ELF-1 (cell line): ENCODE data around the gene SLC4A3.

Source experiments
- DNase-seq: peaks from one replicate; pipeline ENCODE4 v3.0.0-alpha.2; 2016; ENCODE audit warnings: low read depth, low spot score

SLC4A3 gene

GRCh38 chr2:219627103-219628100, at the start of gene SLC4A3:
Gene SLC4A3 (plus strand): TSS chr2:219627630. CDS start chr2:219627993, 363 bp downstream.
- DNase-seq: no peak

DNA sequence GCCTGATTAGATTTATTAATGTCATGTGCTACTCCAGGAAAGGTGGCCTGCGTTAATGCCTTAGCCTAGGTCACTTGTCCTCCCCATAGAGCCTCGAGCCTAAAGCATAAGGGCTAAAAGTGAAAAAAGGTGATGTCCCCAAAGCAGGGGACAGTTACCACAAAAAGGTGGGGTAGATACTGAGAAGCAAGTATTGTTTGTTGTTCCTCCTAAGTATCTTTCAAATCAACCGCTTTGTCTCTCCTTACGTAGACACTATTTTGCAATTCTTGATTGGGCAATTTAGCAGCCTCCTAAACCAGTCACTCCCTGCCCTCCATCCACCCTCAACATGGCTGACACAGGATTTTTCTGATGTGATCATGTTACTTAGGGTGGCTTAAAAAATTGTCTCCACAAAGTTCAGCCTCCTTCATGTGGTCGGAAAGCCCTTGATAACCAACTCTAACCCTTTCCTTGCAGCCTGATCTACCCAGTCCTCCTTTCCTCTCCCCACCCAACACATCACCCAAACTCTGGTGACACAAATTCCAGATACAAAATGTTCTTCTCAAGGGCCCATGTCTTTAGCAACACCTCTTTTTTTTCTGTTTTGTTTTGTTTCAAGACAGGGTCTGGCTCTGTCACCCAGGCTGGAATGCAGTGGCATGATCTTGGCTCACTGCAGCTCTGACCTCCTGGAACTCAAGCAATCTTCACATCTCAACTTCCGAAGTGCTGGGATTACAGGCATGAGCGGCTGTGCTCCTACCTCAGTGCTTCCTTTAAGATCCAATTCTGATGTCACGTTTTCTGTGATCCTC, 48.4 kb upstream of the SLC4A3 start:
- DNase-seq: no peak

DNA sequence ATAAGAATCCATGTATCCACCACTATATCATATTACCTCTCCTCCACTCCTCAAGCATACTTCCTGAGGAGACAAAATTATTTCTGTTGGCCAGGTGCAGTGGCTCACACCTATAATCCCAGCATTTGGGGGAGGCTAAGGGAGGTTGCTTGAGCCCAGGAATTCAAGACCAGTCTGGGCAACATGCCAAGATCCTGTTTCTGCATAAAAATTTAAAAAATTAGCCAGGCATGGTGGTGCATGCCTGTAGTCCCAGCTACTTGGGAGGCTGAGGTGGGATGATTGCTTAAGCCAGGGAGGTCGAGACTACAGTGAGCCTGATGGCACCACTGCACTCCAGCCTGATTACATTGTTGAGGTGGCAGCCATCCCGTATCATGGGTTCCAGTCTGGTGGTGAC, 46.1 kb upstream of the SLC4A3 start:
- DNase-seq: no peak

GRCh38 chr2:219591091-219591490, 36.3 kb upstream of the SLC4A3 start:
- no peak for DNase-seq

DNA sequence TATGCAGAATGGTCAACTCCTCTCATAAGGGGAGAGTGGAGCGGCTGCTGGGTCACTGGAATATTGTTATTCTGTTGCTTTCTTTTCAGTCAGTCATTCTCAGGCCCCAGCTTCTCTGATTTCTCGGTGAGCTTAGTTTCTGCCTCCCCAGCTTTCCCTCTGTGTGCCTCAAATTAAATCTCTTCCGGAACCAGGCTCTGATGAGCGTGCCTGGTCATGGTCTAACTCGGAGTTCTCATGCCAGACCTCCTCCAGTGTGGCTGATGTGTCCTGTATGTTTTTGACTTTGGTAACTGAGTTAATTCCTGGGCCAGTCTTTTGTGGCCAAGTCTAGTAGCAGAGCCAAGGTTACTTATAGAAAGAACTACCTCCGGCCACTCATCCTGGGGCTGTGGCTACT, 34.7 kb upstream of the SLC4A3 start:
- no peak for DNase-seq

- no peak for DNase-seq
These were observed 34.3 kb upstream of the SLC4A3 start for GRCh38 chr2:219593154-219593553.

GRCh38 chr2:219595256-219595655, 32.2 kb upstream of the SLC4A3 start:
- DNase-seq: no peak

DNA sequence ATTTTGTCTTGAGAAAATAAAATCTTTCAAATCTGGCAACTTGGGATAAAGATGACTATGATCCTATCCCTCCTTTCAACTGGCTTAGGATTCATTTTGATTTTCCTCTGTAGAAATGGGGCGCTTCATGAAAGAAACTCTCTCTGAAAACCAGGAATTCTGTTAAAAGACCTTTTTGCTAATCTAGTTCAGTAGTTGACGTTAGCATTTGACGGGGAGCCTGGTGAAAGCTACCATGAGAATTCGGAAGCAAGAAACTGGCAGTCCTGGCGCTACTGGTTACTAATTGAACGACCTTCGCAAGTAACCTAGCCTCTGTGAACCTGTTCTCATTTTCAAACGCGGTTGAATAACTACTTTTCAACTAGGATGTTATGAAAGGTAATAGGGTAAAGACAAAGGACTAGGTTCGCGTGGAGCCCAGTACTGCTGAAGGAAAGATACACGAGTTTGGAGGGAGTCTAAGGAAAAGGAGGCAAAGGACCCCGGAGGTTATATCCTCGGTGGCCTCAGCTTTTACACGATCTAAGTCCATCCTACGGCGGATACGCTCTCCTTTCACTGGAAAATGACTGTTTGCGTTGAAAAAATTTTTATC, 30.4 kb upstream of the SLC4A3 start:
- no peak for DNase-seq

GRCh38 chr2:219597552-219598307, 29.7 kb upstream of the SLC4A3 start, which contains the start of gene STK11IP:
Gene STK11IP (plus strand): TSS chr2:219597857. CDS start chr2:219598120, 263 bp downstream.
- DNase-seq: peak; percentile 99

DNA sequence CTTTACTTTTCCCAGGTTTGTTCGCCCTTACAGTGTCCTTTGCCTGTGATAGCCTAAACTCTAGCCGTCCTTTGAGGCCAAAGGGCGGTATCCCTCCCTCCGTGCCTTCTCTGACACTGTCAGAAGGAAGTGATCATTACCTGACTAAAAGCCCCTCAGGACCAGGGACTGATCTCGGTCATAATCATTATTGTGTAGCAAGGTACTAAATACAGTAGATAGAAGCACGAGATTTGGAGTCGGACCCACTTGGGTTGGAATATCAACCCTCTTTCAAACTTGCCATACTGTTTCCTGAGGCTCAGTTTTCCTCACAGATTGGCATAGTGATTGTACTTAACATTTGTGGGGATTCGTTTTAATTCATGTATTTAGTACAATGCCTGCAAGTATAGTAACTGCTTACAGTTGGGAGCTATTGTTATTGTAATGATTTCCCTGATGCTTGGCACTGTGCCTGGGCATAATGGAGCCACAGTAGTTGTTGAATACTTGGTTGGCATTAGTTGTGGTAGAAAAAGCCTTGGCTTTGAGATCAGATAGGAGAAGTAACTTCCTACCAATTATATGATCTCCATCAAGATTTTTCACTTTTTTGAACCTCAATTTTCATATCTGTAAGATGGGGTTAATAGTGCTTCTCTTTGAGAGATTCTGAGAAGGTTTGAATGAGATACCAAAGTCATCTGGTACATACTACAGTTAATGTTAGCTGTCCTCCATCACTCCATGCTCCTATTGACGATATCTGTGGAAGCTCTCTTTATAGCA, 28.9 kb upstream of the SLC4A3 start:
- DNase-seq: no peak

DNA sequence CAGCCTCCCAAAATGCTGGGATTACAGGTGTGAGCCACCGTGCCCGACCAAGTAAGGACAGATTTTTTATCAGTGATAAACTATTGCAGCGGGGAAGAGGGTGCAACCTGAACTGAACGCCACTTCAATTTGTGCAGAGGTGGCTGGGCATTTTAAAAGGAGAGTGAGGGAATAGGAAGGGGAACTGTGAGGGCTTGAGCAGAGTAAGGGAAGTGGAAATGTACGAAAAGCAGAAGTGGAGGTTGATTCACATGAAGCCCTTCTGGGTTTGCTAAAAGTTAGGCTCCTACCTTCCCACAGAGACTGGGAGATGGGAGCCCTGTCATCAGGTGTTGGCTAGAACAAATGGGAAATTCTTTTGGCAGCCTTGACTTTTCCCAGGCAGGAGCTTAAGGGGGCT, 23.7 kb upstream of the SLC4A3 start:
- DNase-seq: no peak

DNA sequence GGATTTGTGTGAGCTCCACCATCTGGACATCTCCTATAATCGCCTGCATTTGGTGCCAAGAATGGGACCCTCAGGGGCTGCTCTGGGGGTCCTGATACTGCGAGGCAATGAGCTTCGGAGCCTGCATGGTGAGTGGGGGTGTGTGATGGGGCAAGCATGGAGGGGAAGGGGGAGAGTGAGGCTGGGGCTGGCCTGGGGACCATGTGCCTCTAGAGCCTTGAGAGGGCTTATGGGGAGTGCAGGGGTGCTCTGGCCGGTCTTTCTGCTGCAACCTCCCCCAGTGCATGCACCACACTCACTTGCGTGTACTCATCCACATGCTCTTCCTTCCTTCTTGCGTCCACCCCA, 21.8 kb upstream of the SLC4A3 start:
- DNase-seq: no peak

- DNase-seq: no peak
These were observed 19.5 kb upstream of the SLC4A3 start for GRCh38 chr2:219607931-219608330.

DNA sequence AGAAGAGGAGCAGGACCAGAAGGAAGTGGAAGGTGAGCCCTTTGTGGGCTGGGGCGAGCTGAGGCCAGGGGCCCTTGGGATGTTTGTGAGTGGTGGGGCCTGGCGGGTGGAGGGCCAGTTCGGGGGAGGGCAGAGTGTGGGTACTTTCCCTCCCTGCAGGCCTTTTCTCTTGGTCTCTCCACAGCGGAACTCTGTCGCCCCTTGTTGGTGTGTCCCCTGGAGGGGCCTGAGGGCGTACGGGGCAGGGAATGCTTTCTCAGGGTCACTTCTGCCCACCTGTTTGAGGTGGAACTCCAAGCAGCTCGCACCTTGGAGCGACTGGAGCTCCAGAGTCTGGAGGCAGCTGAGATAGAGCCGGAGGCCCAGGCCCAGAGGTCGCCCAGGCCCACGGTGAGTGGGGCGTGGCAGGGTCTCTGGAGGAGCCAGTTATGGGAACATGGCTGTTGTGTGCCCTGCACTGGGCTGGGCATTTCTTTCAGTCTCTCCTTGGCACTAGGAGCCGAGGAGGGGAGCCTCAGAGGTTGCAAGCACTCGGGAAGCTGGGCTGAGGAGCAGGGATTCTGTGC, 18.9 kb upstream of the SLC4A3 start:
- no peak for DNase-seq

- DNase-seq: no peak
These were observed 18.2 kb upstream of the SLC4A3 start for GRCh38 chr2:219609149-219609750.

GRCh38 chr2:219611306-219611705, 16.1 kb upstream of the SLC4A3 start:
- DNase-seq: no peak

DNA sequence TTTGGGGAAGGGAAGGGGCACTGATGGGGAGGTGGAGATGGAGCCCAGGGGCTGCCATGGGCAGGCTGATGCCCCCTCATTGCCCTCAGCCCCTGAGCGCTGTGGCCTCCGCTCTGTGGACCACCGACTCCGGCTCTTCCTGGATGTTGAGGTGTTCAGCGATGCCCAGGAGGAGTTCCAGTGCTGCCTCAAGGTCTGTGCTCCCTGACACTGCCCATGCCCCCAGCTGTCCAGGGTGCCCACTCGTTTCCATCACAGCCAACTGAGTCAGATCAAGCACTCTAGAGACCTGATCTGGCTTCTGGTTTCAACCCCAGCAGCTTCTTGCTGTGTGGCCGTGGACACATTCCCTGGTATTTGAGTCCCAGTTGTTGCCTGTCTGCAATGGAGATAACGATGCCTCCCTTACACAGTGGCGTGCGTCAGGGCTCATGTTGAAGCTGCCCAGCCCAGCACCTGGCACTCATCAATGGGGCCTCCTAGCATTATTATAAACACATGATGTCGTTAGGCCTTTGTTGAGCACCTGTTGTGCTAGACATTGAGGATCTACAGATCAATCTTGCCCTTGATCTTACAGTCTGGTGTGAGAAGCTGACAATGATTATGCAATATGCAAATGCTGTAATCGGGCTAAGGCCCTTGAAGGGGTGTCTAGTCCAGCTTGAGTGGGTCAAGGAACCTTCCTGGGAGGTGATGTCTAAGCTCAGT, 15.4 kb upstream of the SLC4A3 start:
- no peak for DNase-seq

DNA sequence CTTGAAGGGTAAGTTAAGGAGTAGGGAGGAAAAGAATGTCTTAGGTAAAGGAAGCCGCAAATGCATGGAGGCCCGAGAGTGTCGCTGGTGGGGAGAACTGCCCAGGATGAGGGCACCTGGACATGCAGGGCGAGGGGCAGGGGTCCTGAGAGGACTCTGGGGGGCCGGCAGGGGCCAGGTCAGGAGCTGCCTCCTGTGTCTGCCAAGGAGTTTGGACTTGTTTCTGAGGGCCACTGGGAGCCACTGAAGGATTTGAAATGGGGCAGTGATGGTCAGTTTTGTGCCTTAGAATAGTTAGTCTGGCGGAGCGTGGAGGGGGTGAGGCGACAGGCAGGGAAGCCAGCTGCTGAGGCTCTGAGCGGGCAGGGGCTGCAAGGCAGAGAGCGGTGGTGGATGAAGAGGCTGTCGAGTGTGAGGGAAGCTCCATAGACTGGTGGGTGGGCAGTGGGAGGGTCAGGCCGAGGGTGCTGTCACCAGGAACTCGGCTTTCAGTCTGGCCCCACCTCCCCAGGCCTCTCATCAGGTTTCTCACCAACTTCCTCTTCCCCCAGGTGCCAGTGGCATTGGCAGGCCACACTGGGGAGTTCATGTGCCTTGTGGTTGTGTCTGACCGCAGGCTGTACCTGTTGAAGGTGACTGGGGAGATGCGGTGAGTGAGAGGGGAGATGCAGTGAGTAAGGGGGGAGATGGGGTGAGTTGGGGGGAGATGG, 14.7 kb upstream of the SLC4A3 start:
- DNase-seq: no peak
